ENCODE data around the gene PLCB4. TPM values are rescaled to one million over a fixed set of nuclear protein-coding genes. Genes with fewer than 3 reads are reported as not detected.

PLCB4 gene
- total RNA-seq, 1 donor from 2014 or later: 10.5 TPM

DNA sequence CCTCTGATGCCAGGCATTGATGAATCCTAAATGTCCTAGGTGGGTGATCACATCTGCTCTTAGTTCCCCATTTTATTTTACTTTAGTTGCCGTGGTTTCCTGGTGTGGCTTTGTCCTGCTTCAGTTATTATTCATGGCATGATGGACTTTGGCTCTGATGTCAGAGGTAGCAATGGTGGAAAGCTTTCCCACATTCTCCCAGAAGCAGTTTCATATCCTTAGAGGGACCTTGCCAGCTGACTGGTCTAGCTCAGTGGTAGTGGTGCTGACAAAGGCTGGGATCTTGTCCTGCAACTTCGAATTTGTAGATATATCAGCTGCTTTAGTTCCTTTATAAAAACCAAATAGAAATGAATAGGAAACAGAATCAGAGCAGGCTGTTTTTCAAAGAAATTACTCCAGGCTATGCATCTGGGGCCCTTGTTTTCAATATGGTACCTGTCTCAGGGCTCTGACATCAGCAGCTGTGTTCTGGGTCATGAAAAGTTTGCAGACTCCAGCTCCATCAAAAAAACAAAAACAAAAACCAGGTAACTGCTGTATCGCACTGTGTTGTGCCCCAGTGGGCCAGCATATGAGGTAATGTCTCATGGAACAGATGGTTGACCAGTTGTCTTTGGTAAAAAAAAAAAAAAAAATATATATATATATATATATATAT is 133.7 kb downstream of the PLCB4 start:
- Mint-ChIP-seq H3K9me3 (ENCODE audit: unreplicated experiment) (no peaks in the 10 kb centered on the region), H3K4me1 (ENCODE audit: unreplicated experiment) (peaks cover 3% of the 10 kb centered on the region), H3K4me3 (ENCODE audit: unreplicated experiment) (no peak overlapping the region), H3K36me3 (ENCODE audit: low read depth, unreplicated experiment) (no peaks in the 10 kb centered on the region), H3K27me3 (ENCODE audit: unreplicated experiment) (no peaks in the 10 kb centered on the region), H3K27ac (ENCODE audit: unreplicated experiment) (no peak overlapping the region)
- TF ChIP-seq, protein P1, sequence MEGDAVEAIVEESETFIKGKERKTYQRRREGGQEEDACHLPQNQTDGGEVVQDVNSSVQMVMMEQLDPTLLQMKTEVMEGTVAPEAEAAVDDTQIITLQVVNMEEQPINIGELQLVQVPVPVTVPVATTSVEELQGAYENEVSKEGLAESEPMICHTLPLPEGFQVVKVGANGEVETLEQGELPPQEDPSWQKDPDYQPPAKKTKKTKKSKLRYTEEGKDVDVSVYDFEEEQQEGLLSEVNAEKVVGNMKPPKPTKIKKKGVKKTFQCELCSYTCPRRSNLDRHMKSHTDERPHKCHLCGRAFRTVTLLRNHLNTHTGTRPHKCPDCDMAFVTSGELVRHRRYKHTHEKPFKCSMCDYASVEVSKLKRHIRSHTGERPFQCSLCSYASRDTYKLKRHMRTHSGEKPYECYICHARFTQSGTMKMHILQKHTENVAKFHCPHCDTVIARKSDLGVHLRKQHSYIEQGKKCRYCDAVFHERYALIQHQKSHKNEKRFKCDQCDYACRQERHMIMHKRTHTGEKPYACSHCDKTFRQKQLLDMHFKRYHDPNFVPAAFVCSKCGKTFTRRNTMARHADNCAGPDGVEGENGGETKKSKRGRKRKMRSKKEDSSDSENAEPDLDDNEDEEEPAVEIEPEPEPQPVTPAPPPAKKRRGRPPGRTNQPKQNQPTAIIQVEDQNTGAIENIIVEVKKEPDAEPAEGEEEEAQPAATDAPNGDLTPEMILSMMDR (IDR thresholded peaks at IDR 0.05; ENCODE audit: unreplicated experiment): no peak
- no peak for DNase-seq (ENCODE audit: low spot score)

DNA sequence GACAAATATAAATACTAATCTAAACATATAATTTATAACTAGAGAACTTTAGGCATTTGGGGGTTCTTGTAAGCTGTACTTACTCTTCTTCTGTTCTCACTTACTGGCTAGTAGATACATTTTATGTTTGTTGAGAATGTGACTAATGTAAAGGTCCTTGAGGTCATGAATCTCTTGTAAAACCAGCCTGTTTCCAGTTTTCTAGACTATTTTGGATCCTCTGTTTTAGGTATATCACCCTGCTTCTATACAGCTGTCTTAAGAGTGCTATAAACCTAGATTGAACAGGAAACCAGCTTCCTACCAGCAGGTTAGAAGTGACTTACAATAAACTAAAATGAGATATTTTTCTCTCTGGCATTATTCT is 134.2 kb downstream of the PLCB4 start:
- H3K27me3 Mint-ChIP-seq (ENCODE audit: unreplicated experiment): no peaks in the 10 kb centered on the region
- DNase-seq (ENCODE audit: low spot score): no peak
- no peaks in the 10 kb centered on the region for H3K9me3 Mint-ChIP-seq (ENCODE audit: unreplicated experiment)
- no peak overlapping the region for H3K4me3 Mint-ChIP-seq (ENCODE audit: unreplicated experiment)
- TF ChIP-seq, protein P1 (IDR thresholded peaks at IDR 0.05; ENCODE audit: unreplicated experiment): no peak
- peaks cover 3% of the 10 kb centered on the region for H3K4me1 Mint-ChIP-seq (ENCODE audit: unreplicated experiment)
- H3K36me3 Mint-ChIP-seq (ENCODE audit: low read depth, unreplicated experiment): no peaks in the 10 kb centered on the region
- H3K27ac Mint-ChIP-seq (ENCODE audit: unreplicated experiment): no peak overlapping the region

DNA sequence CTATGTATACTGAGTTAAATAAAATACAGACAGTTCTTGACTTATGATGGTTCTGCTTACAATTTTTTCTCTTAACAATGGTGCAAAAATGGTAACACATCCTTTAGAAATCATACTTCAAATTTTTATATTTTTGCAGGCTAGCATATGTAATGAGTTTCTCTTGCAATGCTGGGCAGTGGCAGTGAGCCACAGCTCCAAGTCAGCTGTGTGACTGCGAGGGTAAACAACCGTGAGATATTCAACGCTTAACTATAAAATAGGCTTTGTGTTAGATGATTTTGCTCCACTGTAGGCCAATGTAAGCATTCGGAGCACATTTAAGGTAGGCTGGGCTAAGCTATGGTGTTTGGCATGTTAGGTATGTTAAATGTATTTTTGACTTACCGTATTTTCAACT is 136.1 kb downstream of the PLCB4 start:
- TF ChIP-seq, protein P1 (IDR thresholded peaks at IDR 0.05; ENCODE audit: unreplicated experiment): no peak
- no peaks in the 10 kb centered on the region for H3K36me3 Mint-ChIP-seq (ENCODE audit: low read depth, unreplicated experiment)
- H3K4me3 Mint-ChIP-seq (ENCODE audit: unreplicated experiment): no peak overlapping the region
- no peak for DNase-seq (ENCODE audit: low spot score)
- no peaks in the 10 kb centered on the region for H3K27me3 Mint-ChIP-seq (ENCODE audit: unreplicated experiment)
- H3K4me1 Mint-ChIP-seq (ENCODE audit: unreplicated experiment): peaks cover 3% of the 10 kb centered on the region
- no peaks in the 10 kb centered on the region for H3K9me3 Mint-ChIP-seq (ENCODE audit: unreplicated experiment)
- no peak overlapping the region for H3K27ac Mint-ChIP-seq (ENCODE audit: unreplicated experiment)

DNA sequence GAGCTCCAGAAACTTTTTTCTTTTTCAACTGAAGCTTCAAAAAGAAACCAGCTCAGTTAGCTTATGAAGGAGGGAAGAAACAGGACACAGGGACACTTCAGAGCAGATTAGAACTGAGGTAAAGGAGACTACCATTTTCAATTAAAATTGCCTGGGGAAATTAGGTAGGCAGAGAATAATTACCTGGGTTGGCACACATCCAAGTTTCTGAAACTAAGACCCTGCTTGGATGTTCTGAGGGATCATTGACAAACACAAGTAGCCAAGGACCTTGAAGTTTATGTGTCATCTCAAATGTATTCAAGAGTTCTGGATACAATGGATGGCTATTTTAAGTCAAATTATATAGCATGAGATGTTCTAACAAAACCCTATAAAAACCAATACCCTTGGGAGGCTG is 137.6 kb downstream of the PLCB4 start:
- TF ChIP-seq, protein P1 (IDR thresholded peaks at IDR 0.05; ENCODE audit: unreplicated experiment): no peak
- H3K27me3 Mint-ChIP-seq (ENCODE audit: unreplicated experiment): no peaks in the 10 kb centered on the region
- no peaks in the 10 kb centered on the region for H3K9me3 Mint-ChIP-seq (ENCODE audit: unreplicated experiment)
- H3K36me3 Mint-ChIP-seq (ENCODE audit: low read depth, unreplicated experiment): no peaks in the 10 kb centered on the region
- H3K4me1 Mint-ChIP-seq (ENCODE audit: unreplicated experiment): peaks cover 3% of the 10 kb centered on the region
- no peak overlapping the region for H3K4me3 Mint-ChIP-seq (ENCODE audit: unreplicated experiment)
- DNase-seq (ENCODE audit: low spot score): no peak
- H3K27ac Mint-ChIP-seq (ENCODE audit: unreplicated experiment): no peak overlapping the region

DNA sequence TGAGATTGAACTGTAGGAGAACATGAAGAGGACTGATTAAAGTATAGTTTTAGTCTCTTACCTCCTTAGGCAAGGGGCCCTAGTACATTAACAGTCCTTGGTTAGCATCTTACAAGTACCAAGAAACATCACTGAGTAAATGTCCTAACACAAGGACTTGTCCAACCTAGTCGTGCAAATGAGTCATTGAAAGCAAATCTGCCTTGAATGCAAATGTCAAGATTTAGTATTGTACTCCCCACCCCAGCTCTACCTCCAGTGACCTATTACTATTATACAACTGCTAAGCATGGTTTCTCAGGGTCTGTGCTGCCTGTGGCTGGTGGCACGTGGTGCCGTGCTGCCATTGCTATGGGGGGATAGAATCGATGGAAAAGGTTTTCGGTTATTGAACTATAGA is 138.4 kb downstream of the PLCB4 start:
- H3K4me3 Mint-ChIP-seq (ENCODE audit: unreplicated experiment): no peak overlapping the region
- DNase-seq (ENCODE audit: low spot score): no peak
- H3K9me3 Mint-ChIP-seq (ENCODE audit: unreplicated experiment): no peaks in the 10 kb centered on the region
- TF ChIP-seq, protein P1 (IDR thresholded peaks at IDR 0.05; ENCODE audit: unreplicated experiment): no peak
- no peaks in the 10 kb centered on the region for H3K27me3 Mint-ChIP-seq (ENCODE audit: unreplicated experiment)
- no peak overlapping the region for H3K27ac Mint-ChIP-seq (ENCODE audit: unreplicated experiment)
- H3K4me1 Mint-ChIP-seq (ENCODE audit: unreplicated experiment): peaks cover 3% of the 10 kb centered on the region
- H3K36me3 Mint-ChIP-seq (ENCODE audit: low read depth, unreplicated experiment): no peaks in the 10 kb centered on the region

All from endothelial cell (in vitro differentiated cells).